MM.1S (cell line): ENCODE results near the gene LIMCH1.

Experiments used
- CTCF ChIP-seq: fragments of 300-600 bp; sonication (generic); IDR thresholded peaks from 2 replicates; pipeline ENCODE4 v1.5.1; 2016; ENCODE audit warnings: antibody characterized with exemption, low read length, mixed read lengths
- EZH2 ChIP-seq: fragments of 300-600 bp; sonication (generic); optimal IDR thresholded peaks from 2 replicates; pipeline ENCODE3; 2017; ENCODE audit warnings: low read depth, mild to moderate bottlenecking, antibody characterized with exemption, low read length, mixed read lengths
- EZH2phosphoT487 ChIP-seq: fragments of 300-600 bp; sonication (generic); IDR thresholded peaks from 2 replicates; pipeline ENCODE4 v1.6.1; 2018; ENCODE audit warnings: antibody characterized with exemption, low read length

GRCh38 chr4:41602886-41603498 is 65.0 kb downstream of the LIMCH1 start:
- no peak for TF ChIP-seq CTCF
- TF ChIP-seq EZH2phosphoT487, result no peak
- TF ChIP-seq EZH2, result no peak
